PC-3 (cell line): Measurements from ENCODE around the gene BOLA3. TPM values are rescaled to one million over a fixed set of nuclear protein-coding genes. Genes with fewer than 3 reads are reported as not detected.
A peak's percentile ranks its signal among the peaks of the same experiment; 100 is the strongest.

ENCODE experiments used
- ATAC-seq: fragments of 200-7000 bp; cut with Tn5 transposase; 2 replicates; pipeline ENCODE4 v1.9.1; 2020; ENCODE audit warnings: mild to moderate bottlenecking, moderate library complexity
- BruUV-seq: library from RNA; stranded (reverse); fragments of 400-500 nt; replicated peaks from 2 replicates; lab custom pipeline; 2021; lab: Mats Ljungman, UMichigan
- CTCF ChIA-PET: fragments of 300-600 bp; sonication (Branson Sonifier 250); formaldehyde crosslinking; loops from one replicate; lab custom pipeline; 2022; ENCODE audit warnings: antibody characterized with exemption; lab: Charles Lee
- POLR2A ChIA-PET: fragments of 300-600 bp; sonication (Branson Sonifier 250); formaldehyde crosslinking; loops from one replicate; lab custom pipeline; 2022; ENCODE audit warnings: antibody characterized with exemption; ENCODE audit not compliant: unreplicated experiment; lab: Charles Lee
- DNase-seq: peaks from one replicate; pipeline ENCODE4 v3.0.0-alpha.2; 2015
- H2AFZ ChIP-seq: fragments of 300-600 bp; sonication (generic); 2 replicates; pipeline ENCODE4 v1.6.0; 2016; ENCODE audit warnings: antibody characterized with exemption, low read length
- H3F3A ChIP-seq: fragments of 300-600 bp; sonication (generic); one replicate; pipeline ENCODE4 v1.6.0; 2017; ENCODE audit warnings: antibody characterized with exemption, low read length, control low read depth, mild to moderate bottlenecking; ENCODE audit not compliant: unreplicated experiment
- H3K27ac ChIP-seq: fragments of 300-600 bp; sonication (generic); 2 replicates; pipeline ENCODE4 v1.5.1; 2016; ENCODE audit warnings: mild to moderate bottlenecking, low read length
- H3K27me3 ChIP-seq: fragments of 300-600 bp; sonication (generic); 2 replicates; pipeline ENCODE4 v1.6.1; 2016; ENCODE audit warnings: low read length, mixed read lengths
- H3K36me3 ChIP-seq: fragments of 300-600 bp; sonication (generic); 2 replicates; pipeline ENCODE4 v1.6.1; 2016; ENCODE audit warnings: low read depth, mixed run types, low read length, mixed read lengths
- H3K4me1 ChIP-seq: fragments of 300-600 bp; sonication (generic); 2 replicates; pipeline ENCODE4 v1.5.1; 2016; ENCODE audit warnings: low read length; ENCODE audit not compliant: insufficient read depth
- H3K4me2 ChIP-seq: fragments of 300-600 bp; sonication (generic); 2 replicates; pipeline ENCODE4 v1.6.0; 2016; ENCODE audit warnings: low read length
- H3K4me3 ChIP-seq: fragments of 300-600 bp; sonication (generic); 2 replicates; pipeline ENCODE4 v1.5.1; 2016; ENCODE audit warnings: mild to moderate bottlenecking, low read length, mixed read lengths
- H3K79me2 ChIP-seq: fragments of 300-600 bp; sonication (generic); 2 replicates; pipeline ENCODE4 v1.6.1; 2017; ENCODE audit warnings: low read length, mixed read lengths
- H3K9ac ChIP-seq: fragments of 300-600 bp; sonication (generic); 2 replicates; pipeline ENCODE4 v1.6.0; 2016; ENCODE audit warnings: mild to moderate bottlenecking, low read length
- H3K9me2 ChIP-seq: fragments of 300-600 bp; sonication (generic); replicated peaks from 2 replicates; pipeline ENCODE4 v1.6.1; 2016; ENCODE audit warnings: mixed run types, low read length, mixed read lengths
- H3K9me3 ChIP-seq: fragments of 300-600 bp; sonication (generic); 2 replicates; pipeline ENCODE4 v1.6.1; 2016; ENCODE audit warnings: low read length, mixed read lengths
- H4K20me1 ChIP-seq: fragments of 300-600 bp; sonication (generic); 2 replicates; pipeline ENCODE4 v1.6.1; 2016; ENCODE audit warnings: low read length, mixed read lengths
- CTCF ChIP-seq: fragments of 300-600 bp; sonication (generic); conservative IDR thresholded peaks from 2 replicates; pipeline ENCODE4 v1.5.1; 2017; ENCODE audit warnings: antibody characterized with exemption, low read depth, mild to moderate bottlenecking, low read length
- EZH2 ChIP-seq: fragments of 300-600 bp; sonication (generic); IDR thresholded peaks from one replicate; pipeline ENCODE4 v1.6.1; 2017; ENCODE audit warnings: antibody characterized with exemption, mild to moderate bottlenecking, low read length; ENCODE audit not compliant: unreplicated experiment
- EZH2phosphoT487 ChIP-seq: fragments of 300-600 bp; sonication (generic); IDR thresholded peaks from 2 replicates; pipeline ENCODE4 v1.6.1; 2018; ENCODE audit warnings: mild to moderate bottlenecking, antibody characterized with exemption, low read length, borderline replicate concordance
- intact Hi-C: fragments of 100-400 bp; cut with micrococcal nuclease; formaldehyde crosslinking; loops from 2 replicates; pipeline ENCODE4 v1.9.0; 2023
- total RNA-seq: library from RNA; depleted of rRNA; stranded (reverse); fragments of >200 nt; gene quantifications from 2 replicates; pipeline ENCODE4 v1.2.3, GENCODE V29; 2014

The BOLA3 gene
- total RNA-seq, 1 experiment from 2014 or later: 104 TPM

GRCh38 chr2:74100254-74101216, 47.2 kb downstream of the BOLA3 start:
- H3K27ac ChIP-seq: no peak overlapping the region
- H3K79me2 ChIP-seq: no peaks in the 10 kb centered on the region
- no TSS peak for BruUV-seq
- ChIA-PET POLR2A (no interaction called here), CTCF (no interaction called here)
- H3K4me3 ChIP-seq: no peak overlapping the region
- DNase-seq (no peak), ATAC-seq (no peak)
- H3K9ac ChIP-seq: no peak overlapping the region
- no peaks in the 10 kb centered on the region for H3K9me2 ChIP-seq
- H2AFZ ChIP-seq: no peak overlapping the region
- H3K36me3 ChIP-seq: peaks cover 11% of the 10 kb centered on the region; the same call in 1 of the 2 replicates
- no peak for TF ChIP-seq CTCF
- no peaks in the 10 kb centered on the region for H3K4me1 ChIP-seq
- H3K4me2 ChIP-seq: no peak overlapping the region
- no peaks in the 10 kb centered on the region for H4K20me1 ChIP-seq
- H3F3A ChIP-seq: no peaks in the 10 kb centered on the region
- intact Hi-C loops: no loop called here
- H3K27me3 ChIP-seq: no peaks in the 10 kb centered on the region
- H3K9me3 ChIP-seq: no peaks in the 10 kb centered on the region

- ATAC-seq: peak; percentile 45; the same call in 1 of the 2 replicates
- Histone ChIP-seq H3K9me3 (no peaks in the 10 kb centered on the region), H3K27ac (no peak overlapping the region), H3K4me3 (no peak overlapping the region), H3K4me2 (no peak overlapping the region), H3K9ac (no peak overlapping the region), H3K9me2 (no peaks in the 10 kb centered on the region), H2AFZ (no peak overlapping the region), H3K4me1 (no peaks in the 10 kb centered on the region), H3K36me3 (peaks cover 12% of the 10 kb centered on the region; the same call in 1 of the 2 replicates), H3K27me3 (no peaks in the 10 kb centered on the region), H4K20me1 (no peaks in the 10 kb centered on the region), H3K79me2 (no peaks in the 10 kb centered on the region), H3F3A (no peaks in the 10 kb centered on the region)
- POLR2A ChIA-PET: no interaction called here
- intact Hi-C loops: no loop called here
- BruUV-seq: no TSS peak
- CTCF ChIA-PET: no interaction called here
- DNase-seq: no peak
- no peak for TF ChIP-seq EZH2phosphoT487
- no peak for TF ChIP-seq EZH2
- no peak for TF ChIP-seq CTCF
Observed at GRCh38 chr2:74099835-74100234, 47.9 kb downstream of the BOLA3 start.

GRCh38 chr2:74099271-74099670, 48.4 kb downstream of the BOLA3 start:
- H3K9ac ChIP-seq: no peak overlapping the region
- BruUV-seq: no TSS peak
- DNase-seq: no peak
- H3K36me3 ChIP-seq: peaks cover 12% of the 10 kb centered on the region; the same call in 1 of the 2 replicates
- H3K27me3 ChIP-seq: no peaks in the 10 kb centered on the region
- no peak overlapping the region for H3K4me2 ChIP-seq
- no peaks in the 10 kb centered on the region for H3K9me3 ChIP-seq
- CTCF ChIA-PET: no interaction called here
- no peaks in the 10 kb centered on the region for H3F3A ChIP-seq
- intact Hi-C loops: no loop called here
- no peaks in the 10 kb centered on the region for H3K79me2 ChIP-seq
- no peak for ATAC-seq
- H3K9me2 ChIP-seq: no peaks in the 10 kb centered on the region
- H3K4me1 ChIP-seq: no peaks in the 10 kb centered on the region
- no peaks in the 10 kb centered on the region for H4K20me1 ChIP-seq
- no peak overlapping the region for H3K4me3 ChIP-seq
- POLR2A ChIA-PET: no interaction called here
- no peak overlapping the region for H2AFZ ChIP-seq
- no peak for TF ChIP-seq EZH2phosphoT487
- no peak for TF ChIP-seq EZH2
- TF ChIP-seq CTCF: no peak
- no peak overlapping the region for H3K27ac ChIP-seq
